ENCODE results near the gene HNRNPUL1.

GRCh38 chr19:41217741-41218140, 46.4 kb upstream of the HNRNPUL1 start:
- TF ChIP-seq CTCF (IDR thresholded peaks at IDR 0.05) (no peak), EZH2phosphoT487 (IDR thresholded peaks at IDR 0.05) (no peak), EZH2 (IDR thresholded peaks at IDR 0.05) (no peak)
